Endodermal cell (in vitro differentiated cells): ENCODE results near the gene ACSM6. TPM values are rescaled to one million over a fixed set of nuclear protein-coding genes. Genes with fewer than 3 reads are reported as not detected.

Experiments used
- DNase-seq: peaks from one replicate; pipeline ENCODE4 v3.0.0-alpha.2; 2017
- H3K27ac ChIP-seq: 2 replicates; pipeline ENCODE4 v1.5.1; 2013; ENCODE audit warnings: mild to moderate bottlenecking, low read depth, low read length, moderate library complexity
- H3K27me3 ChIP-seq: 2 replicates; pipeline ENCODE4 v1.6.1; 2013; ENCODE audit warnings: mild to moderate bottlenecking, low read length, moderate library complexity; ENCODE audit not compliant: insufficient read depth, control insufficient read depth, poor library complexity, severe bottlenecking
- H3K36me3 ChIP-seq: 2 replicates; pipeline ENCODE4 v1.7.0; 2013; ENCODE audit warnings: mild to moderate bottlenecking, low read length, moderate library complexity; ENCODE audit not compliant: control insufficient read depth, insufficient read depth
- H3K4me1 ChIP-seq: one replicate; pipeline ENCODE4 v1.7.0; 2013; ENCODE audit warnings: low read length; ENCODE audit not compliant: control insufficient read depth, insufficient read depth
- H3K4me3 ChIP-seq: 2 replicates; pipeline ENCODE4 v1.5.1; 2013; ENCODE audit warnings: mild to moderate bottlenecking, low read length, moderate library complexity
- H3K9ac ChIP-seq: 2 replicates; pipeline ENCODE4 v1.6.1; 2013; ENCODE audit warnings: mild to moderate bottlenecking, low read length, moderate library complexity; ENCODE audit not compliant: poor library complexity, severe bottlenecking; ENCODE audit errors: extremely low read depth
- H3K9me3 ChIP-seq: 2 replicates; pipeline ENCODE4 v1.6.1; 2013; ENCODE audit warnings: mild to moderate bottlenecking, low read length, moderate library complexity; ENCODE audit not compliant: control insufficient read depth
- H3K27ac Mint-ChIP-seq: 2 replicates; pipeline ENCODE4 v1.8.0; 2020; ENCODE audit warnings: mixed read lengths
- H3K27me3 Mint-ChIP-seq: 2 replicates; pipeline ENCODE4 v1.8.0; 2021; ENCODE audit warnings: mild to moderate bottlenecking, mixed read lengths; ENCODE audit not compliant: insufficient read depth
- H3K36me3 Mint-ChIP-seq: 2 replicates; pipeline ENCODE4 v1.8.0; 2020; ENCODE audit warnings: low read depth, mixed read lengths
- H3K4me1 Mint-ChIP-seq: 2 replicates; pipeline ENCODE4 v1.8.0; 2020; ENCODE audit warnings: mixed read lengths
- H3K4me3 Mint-ChIP-seq: 2 replicates; pipeline ENCODE4 v1.8.0; 2020; ENCODE audit warnings: mild to moderate bottlenecking, moderate library complexity, mixed read lengths
- H3K9me3 Mint-ChIP-seq: 2 replicates; pipeline ENCODE4 v1.8.0; 2020; ENCODE audit warnings: mild to moderate bottlenecking, mixed read lengths
- WGBS, 2 experiments: methylation state at CpG; one replicate each; pipeline versions ENCODE4 v1.1.5 to v1.1.7; 2013; ENCODE audit warnings: missing lambda C conversion rate in 2 of 2, mixed read lengths in 1 of 2; ENCODE audit not compliant: insufficient coverage in 1 of 2, insufficient read length in 1 of 2; 5-methylcytosine and 5-hydroxymethylcytosine counted together
- total RNA-seq, 2 donors: library from RNA; stranded (reverse); fragmentation: NEBNext Ultra II Directional in 1 of 2; extraction: Animal tissue kit (Norgen Biotek cat#: 25700) in 1 of 2; gene quantifications; 2 replicates in 1 of 2; 3 replicates in 1 of 2; pipeline ENCODE4 v1.2.1, GENCODE V29; 2021
- TF ChIP-seq, protein P1 (sequence below): fragments of 200-600 bp; sonication (generic); conservative IDR thresholded peaks from 2 replicates; pipeline ENCODE4 v1.5.0; 2021; ENCODE audit warnings: antibody characterized with exemption, mild to moderate bottlenecking

Gene ACSM6
- total RNA-seq, 2 donors from 2014 or later, result not detected

- H3K36me3 Mint-ChIP-seq, result peaks cover 47% of the 10 kb centered on the region
- no peak overlapping the region for H3K27ac Mint-ChIP-seq
- H3K4me1 Mint-ChIP-seq, result peaks cover 27% of the 10 kb centered on the region
- H3K27me3 Mint-ChIP-seq, result no peaks in the 10 kb centered on the region
- Histone ChIP-seq H3K4me3 (peak overlapping the region; percentile 1), H3K4me1 (no peaks in the 10 kb centered on the region), H3K9ac (no peak overlapping the region), H3K27me3 (no peaks in the 10 kb centered on the region), H3K9me3 (peaks cover 23% of the 10 kb centered on the region), H3K27ac (no peak overlapping the region), H3K36me3 (peaks cover 98% of the 10 kb centered on the region)
- H3K4me3 Mint-ChIP-seq, result no peak overlapping the region
- TF ChIP-seq, protein P1, sequence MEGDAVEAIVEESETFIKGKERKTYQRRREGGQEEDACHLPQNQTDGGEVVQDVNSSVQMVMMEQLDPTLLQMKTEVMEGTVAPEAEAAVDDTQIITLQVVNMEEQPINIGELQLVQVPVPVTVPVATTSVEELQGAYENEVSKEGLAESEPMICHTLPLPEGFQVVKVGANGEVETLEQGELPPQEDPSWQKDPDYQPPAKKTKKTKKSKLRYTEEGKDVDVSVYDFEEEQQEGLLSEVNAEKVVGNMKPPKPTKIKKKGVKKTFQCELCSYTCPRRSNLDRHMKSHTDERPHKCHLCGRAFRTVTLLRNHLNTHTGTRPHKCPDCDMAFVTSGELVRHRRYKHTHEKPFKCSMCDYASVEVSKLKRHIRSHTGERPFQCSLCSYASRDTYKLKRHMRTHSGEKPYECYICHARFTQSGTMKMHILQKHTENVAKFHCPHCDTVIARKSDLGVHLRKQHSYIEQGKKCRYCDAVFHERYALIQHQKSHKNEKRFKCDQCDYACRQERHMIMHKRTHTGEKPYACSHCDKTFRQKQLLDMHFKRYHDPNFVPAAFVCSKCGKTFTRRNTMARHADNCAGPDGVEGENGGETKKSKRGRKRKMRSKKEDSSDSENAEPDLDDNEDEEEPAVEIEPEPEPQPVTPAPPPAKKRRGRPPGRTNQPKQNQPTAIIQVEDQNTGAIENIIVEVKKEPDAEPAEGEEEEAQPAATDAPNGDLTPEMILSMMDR, result no peak
- no CpG with 5 or more reads among the region's 2 CpGs for WGBS, 2 experiments
- H3K9me3 Mint-ChIP-seq, result peaks cover 19% of the 10 kb centered on the region
- no peak for DNase-seq
Measured at GRCh38 chr10:95253686-95254085, 59.6 kb downstream of the ACSM6 start.

GRCh38 chr10:95254629-95255028 is 60.6 kb downstream of the ACSM6 start:
- Histone ChIP-seq H3K9ac (no peak overlapping the region), H3K27me3 (no peaks in the 10 kb centered on the region), H3K27ac (no peak overlapping the region), H3K36me3 (peaks cover 98% of the 10 kb centered on the region), H3K9me3 (peaks cover 24% of the 10 kb centered on the region), H3K4me1 (no peaks in the 10 kb centered on the region), H3K4me3 (no peak overlapping the region)
- WGBS, 2 experiments, result 85 to 100% methylated on average over 3 of the region's 3 CpGs
- Mint-ChIP-seq H3K27ac (no peak overlapping the region), H3K27me3 (no peaks in the 10 kb centered on the region), H3K36me3 (peaks cover 48% of the 10 kb centered on the region), H3K4me3 (no peak overlapping the region), H3K9me3 (peaks cover 19% of the 10 kb centered on the region), H3K4me1 (peaks cover 21% of the 10 kb centered on the region)
- DNase-seq, result no peak
- TF ChIP-seq, protein P1, result no peak

DNA sequence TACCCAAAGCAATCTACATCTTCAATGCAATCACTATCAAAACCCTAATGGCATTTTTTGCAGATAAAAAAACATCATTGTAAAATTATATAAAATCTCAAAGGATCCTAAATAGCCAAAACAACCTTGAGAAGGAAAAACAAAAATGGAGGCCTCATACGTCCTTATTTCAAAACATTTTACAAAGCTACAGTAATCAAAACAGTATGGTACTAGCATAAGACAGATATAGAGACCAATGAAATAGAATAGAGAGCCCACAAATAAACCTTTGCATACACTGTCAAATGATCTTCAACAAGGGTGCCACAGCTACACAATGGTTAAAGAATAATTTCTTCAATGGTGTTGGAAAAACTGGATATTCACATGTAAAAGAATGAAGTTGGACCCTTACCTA is 62.2 kb downstream of the ACSM6 start:
- DNase-seq, result no peak
- H3K9ac ChIP-seq, result no peak overlapping the region
- 89% methylated on average over 1 of the region's 1 CpG; no CpG with 5 or more reads in 1 of the 2 experiments for WGBS, 2 experiments
- Mint-ChIP-seq H3K4me3 (no peak overlapping the region), H3K4me1 (peaks cover 33% of the 10 kb centered on the region), H3K36me3 (peaks cover 60% of the 10 kb centered on the region), H3K9me3 (peaks cover 19% of the 10 kb centered on the region), H3K27ac (no peak overlapping the region), H3K27me3 (no peaks in the 10 kb centered on the region)
- TF ChIP-seq, protein P1, result no peak
- H3K36me3 ChIP-seq, result peaks cover 95% of the 10 kb centered on the region
- no peaks in the 10 kb centered on the region for H3K27me3 ChIP-seq
- H3K27ac ChIP-seq, result no peak overlapping the region
- peaks cover 24% of the 10 kb centered on the region for H3K9me3 ChIP-seq
- peaks cover 6% of the 10 kb centered on the region for H3K4me1 ChIP-seq
- H3K4me3 ChIP-seq, result no peak overlapping the region
